GM18499 (cell line): ENCODE results near the gene CYTH1.

Source experiments
- ATAC-seq: cut with Tn5 transposase; IDR thresholded peaks from one replicate; pipeline ENCODE4 v1.9.1; 2021; ENCODE audit warnings: moderate number of reproducible peaks; ENCODE audit not compliant: insufficient read depth, unreplicated experiment

The CYTH1 gene

GRCh38 chr17:78781893-78782304, at the start of gene CYTH1:
TSS of gene CYTH1 (minus strand) at chr17:78782273. CDS start at chr17:78782223, 50 bp downstream.
- no peak for ATAC-seq

GRCh38 chr17:78829477-78829876, 47.4 kb upstream of the CYTH1 start:
- ATAC-seq = no peak

- ATAC-seq = no peak
These were observed 46.6 kb upstream of the CYTH1 start for GRCh38 chr17:78828470-78829185.

- no peak for ATAC-seq
These were observed 44.9 kb upstream of the CYTH1 start for GRCh38 chr17:78826836-78827509.

- ATAC-seq = no peak
These were observed 44.3 kb upstream of the CYTH1 start for GRCh38 chr17:78826421-78826820.

GRCh38 chr17:78825696-78826095, 43.6 kb upstream of the CYTH1 start:
- no peak for ATAC-seq

- no peak for ATAC-seq
These were observed 42.2 kb upstream of the CYTH1 start for GRCh38 chr17:78824240-78824639.

- no peak for ATAC-seq
These were observed 41.4 kb upstream of the CYTH1 start for GRCh38 chr17:78823282-78824046.

GRCh38 chr17:78822552-78822951, 40.5 kb upstream of the CYTH1 start:
- no peak for ATAC-seq

GRCh38 chr17:78821961-78822360, 39.9 kb upstream of the CYTH1 start:
- ATAC-seq = no peak

GRCh38 chr17:78820841-78821240, 38.8 kb upstream of the CYTH1 start:
- ATAC-seq = no peak

- no peak for ATAC-seq
These were observed 38.0 kb upstream of the CYTH1 start for GRCh38 chr17:78819806-78820792.

- ATAC-seq = no peak
These were observed 37.3 kb upstream of the CYTH1 start for GRCh38 chr17:78819402-78819801.

GRCh38 chr17:78818932-78819331, 36.9 kb upstream of the CYTH1 start:
- no peak for ATAC-seq

- no peak for ATAC-seq
These were observed 36.2 kb upstream of the CYTH1 start for GRCh38 chr17:78818152-78818846.

GRCh38 chr17:78817123-78817522, 35.0 kb upstream of the CYTH1 start:
- no peak for ATAC-seq

- ATAC-seq = no peak
These were observed 33.6 kb upstream of the CYTH1 start for GRCh38 chr17:78815696-78816095.

GRCh38 chr17:78812855-78813254, 30.8 kb upstream of the CYTH1 start:
- no peak for ATAC-seq

- no peak for ATAC-seq
These were observed 26.1 kb upstream of the CYTH1 start for GRCh38 chr17:78808163-78808562.
